Uterus (tissue), 4 donors: ENCODE data around the gene RSRP1. TPM values are rescaled to one million over a fixed set of nuclear protein-coding genes. Genes with fewer than 3 reads are reported as not detected.

ENCODE experiments used
- DNase-seq, 2 donors: peaks; one replicate each; pipeline ENCODE4 v3.0.0-alpha.2; 2019 to 2020
- H3K27ac ChIP-seq, 2 donors: fragments of 200-600 bp; sonication (generic); 1 replicate in 1 of 2; 2 replicates in 1 of 2; pipeline ENCODE4 v1.5.1; 2016 to 2018
- H3K27me3 ChIP-seq, 2 donors: fragments of 200-600 bp; sonication (generic); one replicate each; pipeline ENCODE4 v1.5.1; 2018 to 2019; ENCODE audit warnings: control low read depth in 1 of 2
- H3K36me3 ChIP-seq, 2 donors: fragments of 200-600 bp; sonication (generic); one replicate each; pipeline ENCODE4 v1.5.1; 2019; ENCODE audit warnings: control low read depth in 1 of 2
- H3K4me1 ChIP-seq, 2 donors: fragments of 200-600 bp; sonication (generic); one replicate each; pipeline ENCODE4 v1.5.1; 2018 to 2019; ENCODE audit warnings: control low read depth in 1 of 2
- H3K4me3 ChIP-seq, 2 donors: fragments of 200-600 bp; sonication (generic); 1 replicate in 1 of 2; 2 replicates in 1 of 2; pipeline ENCODE4 v1.5.1; 2018 to 2019; ENCODE audit warnings: mild to moderate bottlenecking in 1 of 2
- H3K9me3 ChIP-seq, 2 donors: fragments of 200-600 bp; sonication (generic); one replicate each; pipeline ENCODE4 v1.5.1; 2019; ENCODE audit warnings: control low read depth in 1 of 2
- POLR2A ChIP-seq, 2 donors: fragments of 450-650 bp; IDR thresholded peaks; one replicate each; pipeline ENCODE4 v1.6.1; 2016; ENCODE audit warnings: antibody characterized with exemption in 2 of 2, mild to moderate bottlenecking in 1 of 2, moderate library complexity in 1 of 2
- intact Hi-C: fragments of 100-400 bp; cut with DNase I; formaldehyde crosslinking; loops from one replicate; pipeline ENCODE4 v1.15.1; 2023; ENCODE audit warnings: low total_unique reads
- total RNA-seq, 4 donors: library from RNA; depleted of rRNA in 3 of 4; stranded (reverse); fragments of >200 nt in 3 of 4; gene quantifications; one replicate each; pipeline versions ENCODE4 v1.1.0 to v1.2.4, GENCODE V29; 2014 to 2023
- TF ChIP-seq, protein P1 (sequence below), 4 experiments: fragments of 200-600 bp in 2 of 4; fragments of 450-650 bp in 2 of 4; sonication (generic) in 2 of 4; IDR thresholded peaks; one replicate each; pipeline ENCODE4 v1.5.1; 2016 to 2019; ENCODE audit warnings: antibody characterized with exemption in 4 of 4, mild to moderate bottlenecking in 2 of 4, moderate library complexity in 1 of 4
- donor health status: DM: yes; HTN: yes; CAD: no.

The RSRP1 gene
- total RNA-seq, 4 donors from 2014 or later, result 103 to 232 (median 141) TPM

DNA sequence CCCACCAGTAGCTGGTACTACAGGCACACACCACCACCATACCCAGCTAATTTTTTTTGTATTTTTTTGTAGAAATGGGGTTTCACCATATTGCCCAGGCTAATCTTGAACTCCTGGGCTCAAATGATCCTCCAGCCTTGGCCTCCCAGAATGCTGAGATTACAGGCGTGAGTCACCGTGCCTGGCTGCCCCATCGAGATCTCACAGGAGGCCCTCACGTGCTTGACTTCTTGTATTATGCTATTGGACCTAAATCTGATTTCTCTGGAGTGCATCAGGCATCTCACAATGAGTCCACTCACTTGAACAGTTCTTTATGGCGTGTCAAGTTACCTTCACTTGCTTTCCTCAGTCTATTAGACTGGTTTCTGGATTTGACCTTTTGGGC, 9.3 kb upstream of the RSRP1 start:
- TF ChIP-seq, protein P1, sequence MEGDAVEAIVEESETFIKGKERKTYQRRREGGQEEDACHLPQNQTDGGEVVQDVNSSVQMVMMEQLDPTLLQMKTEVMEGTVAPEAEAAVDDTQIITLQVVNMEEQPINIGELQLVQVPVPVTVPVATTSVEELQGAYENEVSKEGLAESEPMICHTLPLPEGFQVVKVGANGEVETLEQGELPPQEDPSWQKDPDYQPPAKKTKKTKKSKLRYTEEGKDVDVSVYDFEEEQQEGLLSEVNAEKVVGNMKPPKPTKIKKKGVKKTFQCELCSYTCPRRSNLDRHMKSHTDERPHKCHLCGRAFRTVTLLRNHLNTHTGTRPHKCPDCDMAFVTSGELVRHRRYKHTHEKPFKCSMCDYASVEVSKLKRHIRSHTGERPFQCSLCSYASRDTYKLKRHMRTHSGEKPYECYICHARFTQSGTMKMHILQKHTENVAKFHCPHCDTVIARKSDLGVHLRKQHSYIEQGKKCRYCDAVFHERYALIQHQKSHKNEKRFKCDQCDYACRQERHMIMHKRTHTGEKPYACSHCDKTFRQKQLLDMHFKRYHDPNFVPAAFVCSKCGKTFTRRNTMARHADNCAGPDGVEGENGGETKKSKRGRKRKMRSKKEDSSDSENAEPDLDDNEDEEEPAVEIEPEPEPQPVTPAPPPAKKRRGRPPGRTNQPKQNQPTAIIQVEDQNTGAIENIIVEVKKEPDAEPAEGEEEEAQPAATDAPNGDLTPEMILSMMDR (IDR thresholded peaks at IDR 0.05), result no peak
- TF ChIP-seq POLR2A (IDR thresholded peaks at IDR 0.05), result no peak
- Histone ChIP-seq H3K4me3 (no peak overlapping the region), H3K36me3 (no peaks in the 10 kb centered on the region)

DNA sequence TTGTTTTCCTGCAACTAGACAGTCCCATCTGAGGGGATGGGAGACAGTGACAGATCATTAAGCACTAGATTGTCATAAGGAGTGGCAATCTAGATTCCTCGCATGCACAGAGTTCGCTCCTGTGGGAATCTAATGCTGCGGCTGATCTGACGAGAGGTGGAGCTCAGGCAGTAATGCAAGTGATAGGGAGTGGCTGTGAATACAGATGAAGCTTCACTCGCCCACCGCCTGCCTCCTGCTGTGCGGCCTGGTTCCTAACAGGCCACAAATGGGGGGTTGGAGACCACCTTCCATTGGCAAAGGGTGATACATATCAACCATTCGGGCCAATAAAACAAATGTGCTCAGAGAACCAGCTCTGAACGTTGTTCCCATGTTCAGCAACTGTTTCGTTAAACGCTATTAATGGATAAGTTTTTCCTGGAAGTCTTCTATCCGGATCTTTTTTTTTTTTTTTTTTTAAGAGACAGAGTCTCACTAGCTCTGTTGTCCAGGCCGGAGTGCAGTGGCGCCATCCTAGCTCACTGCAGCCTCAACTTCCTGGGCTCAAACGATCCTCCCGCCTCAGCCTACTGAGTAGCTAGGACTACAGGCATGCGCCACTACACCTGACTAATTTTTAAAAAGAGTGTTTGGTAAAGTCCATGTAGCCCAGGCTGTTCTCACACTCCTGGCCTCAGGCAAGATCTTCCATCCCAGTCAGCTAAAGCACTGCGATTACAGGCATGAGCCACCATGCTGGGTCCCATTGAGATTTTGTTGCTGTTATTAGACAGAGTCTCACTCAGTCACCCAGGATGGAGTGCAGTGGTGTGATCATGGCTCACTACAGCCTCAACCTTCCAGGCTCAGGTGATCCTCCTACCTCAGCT, 8.7 kb upstream of the RSRP1 start:
- H3K4me3 ChIP-seq, result no peak overlapping the region
- H3K27me3 ChIP-seq, result no peaks in the 10 kb centered on the region
- intact Hi-C loops, result no loop called here
- H3K36me3 ChIP-seq, result no peaks in the 10 kb centered on the region
- no peaks in the 10 kb centered on the region for H3K9me3 ChIP-seq
- no peaks in the 10 kb centered on the region for H3K4me1 ChIP-seq
- no peak for DNase-seq
- no peak overlapping the region for H3K27ac ChIP-seq
- TF ChIP-seq, protein P1 (IDR thresholded peaks at IDR 0.05), result no peak
- TF ChIP-seq POLR2A (IDR thresholded peaks at IDR 0.05), result no peak

More for the DNA sequence above, 9.3 kb upstream of the RSRP1 start:
- Histone ChIP-seq H3K4me1 (no peaks in the 10 kb centered on the region), H3K27me3 (no peaks in the 10 kb centered on the region), H3K27ac (no peak overlapping the region), H3K9me3 (no peaks in the 10 kb centered on the region)
- DNase-seq, result no peak
- intact Hi-C loops, result no loop called here

DNA sequence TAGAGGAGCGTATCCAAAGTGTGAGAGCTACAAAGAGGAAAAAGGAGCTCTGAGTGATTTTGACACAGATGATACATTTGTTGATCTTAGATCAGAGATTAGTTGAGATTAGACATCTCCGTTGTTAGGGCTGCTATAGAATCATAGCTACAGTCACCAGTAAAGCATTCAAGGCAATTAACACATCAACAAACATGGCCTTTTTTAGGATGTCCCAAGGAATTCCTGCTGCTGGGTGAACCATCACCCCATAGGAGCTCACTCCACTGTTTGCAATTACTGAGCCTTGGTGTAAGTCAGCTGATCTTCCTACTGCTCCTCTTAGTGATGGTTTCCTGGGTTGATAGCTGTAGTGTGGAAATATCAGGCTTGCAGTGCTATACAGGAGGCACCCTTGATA, 6.7 kb upstream of the RSRP1 start:
- TF ChIP-seq, protein P1 (IDR thresholded peaks at IDR 0.05), result no peak
- no peak for TF ChIP-seq POLR2A (IDR thresholded peaks at IDR 0.05)
- H3K27me3 ChIP-seq, result no peaks in the 10 kb centered on the region
- intact Hi-C loops, result no loop called here
- DNase-seq, result no peak
- no peaks in the 10 kb centered on the region for H3K9me3 ChIP-seq
- H3K4me1 ChIP-seq, result no peaks in the 10 kb centered on the region
- no peak overlapping the region for H3K4me3 ChIP-seq
- no peak overlapping the region for H3K27ac ChIP-seq
- no peaks in the 10 kb centered on the region for H3K36me3 ChIP-seq

DNA sequence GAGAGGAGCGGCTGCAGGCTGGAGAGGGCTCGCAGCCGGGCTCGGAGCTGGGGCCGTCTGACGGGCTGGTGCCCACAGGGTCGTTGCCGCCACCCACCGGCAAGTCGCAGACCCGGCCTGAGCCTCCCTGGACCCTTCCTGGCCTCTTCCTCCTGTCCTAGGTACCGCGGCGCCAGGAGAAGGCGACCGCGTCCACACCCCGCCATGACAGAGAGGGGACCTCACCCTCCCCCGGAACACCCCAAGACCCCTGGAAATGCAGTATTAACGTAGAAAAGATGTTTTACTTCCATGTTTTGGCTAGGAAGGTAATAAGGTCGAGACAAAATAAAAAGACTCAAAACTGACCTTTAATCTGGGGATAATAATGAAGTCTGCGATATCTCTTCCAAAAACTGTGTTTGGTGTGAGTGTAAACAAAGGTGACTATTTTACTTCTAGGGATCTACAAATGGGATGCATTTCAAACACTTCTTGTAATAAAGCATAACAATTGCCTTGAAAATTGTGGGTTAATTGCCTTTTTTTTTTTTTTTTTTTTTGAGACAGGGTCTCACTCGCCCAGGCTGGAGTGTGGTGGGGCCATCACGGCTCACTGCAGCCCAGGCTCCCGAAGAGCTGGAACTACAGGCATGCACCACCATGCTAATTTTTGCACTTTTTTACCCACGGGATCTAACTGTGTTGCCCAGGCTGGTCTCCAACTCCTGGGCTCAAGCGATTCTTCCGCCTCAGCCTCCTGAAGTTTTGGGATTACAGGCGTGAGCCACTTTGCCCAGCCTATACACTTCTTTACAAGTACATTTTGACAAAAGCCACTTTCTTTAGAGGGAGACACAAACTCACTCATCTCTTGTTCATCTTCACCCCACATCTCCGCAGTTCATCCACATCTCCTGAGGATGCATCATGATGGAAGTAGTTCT, 838 bp upstream of the RSRP1 start:
- H3K36me3 ChIP-seq, result no peaks in the 10 kb centered on the region
- H3K4me1 ChIP-seq, result peaks cover 13 to 15% of the 10 kb centered on the region in 2 donors
- TF ChIP-seq, protein P1 (IDR thresholded peaks at IDR 0.05), result no peak
- no peak for TF ChIP-seq POLR2A (IDR thresholded peaks at IDR 0.05)
- H3K27me3 ChIP-seq, result no peaks in the 10 kb centered on the region
- intact Hi-C loops, result no loop called here
- DNase-seq, result no peak
- H3K4me3 ChIP-seq, result peak overlapping the region; percentile 96
- no peaks in the 10 kb centered on the region for H3K9me3 ChIP-seq
- peak overlapping the region; percentile 99 for H3K27ac ChIP-seq
